Kidney tubule cell (primary cell): ENCODE results near the gene COQ7.

Experiments used
- DNase-seq: peaks from one replicate; pipeline ENCODE4 v3.0.0-alpha.2; 2018; ENCODE audit warnings: low spot score

Gene COQ7

GRCh38 chr16:19113577-19114358, 46.4 kb downstream of the COQ7 start, which contains the start of gene ITPRIPL2:
Gene ITPRIPL2, plus strand, starts transcription at chr16:19113964. Its CDS starts 498 bp downstream, at chr16:19114462.
- peak; percentile 91 for DNase-seq

GRCh38 chr16:19114359-19115147, 47.1 kb downstream of the COQ7 start:
- DNase-seq, result peak; percentile 56

GRCh38 chr16:19115148-19116021, 48.0 kb downstream of the COQ7 start:
- no peak for DNase-seq

GRCh38 chr16:19116711-19117449, 49.5 kb downstream of the COQ7 start:
- peak; percentile 40 for DNase-seq

GRCh38 chr16:19118938-19119431, 51.6 kb downstream of the COQ7 start:
- DNase-seq, result peak; percentile 83

- DNase-seq, result peak; percentile 36
Observed at GRCh38 chr16:19119564-19119963, 52.1 kb downstream of the COQ7 start.

- no peak for DNase-seq
Observed at GRCh38 chr16:19123535-19124178, 56.2 kb downstream of the COQ7 start.

- no peak for DNase-seq
Observed at GRCh38 chr16:19126300-19126699, 58.9 kb downstream of the COQ7 start.

- DNase-seq, result no peak
Observed at GRCh38 chr16:19127205-19127604, 59.8 kb downstream of the COQ7 start.

GRCh38 chr16:19127674-19128131, 60.3 kb downstream of the COQ7 start:
- no peak for DNase-seq

GRCh38 chr16:19128454-19129200, 61.2 kb downstream of the COQ7 start:
- DNase-seq, result no peak
